GM12878 (cell line): ENCODE data around the gene DCLK2. TPM values are rescaled to one million over a fixed set of nuclear protein-coding genes. Genes with fewer than 3 reads are reported as not detected.

Experiments
- ATAC-seq: fragments of 200-7000 bp; cut with Tn5 transposase; 3 replicates; pipeline ENCODE4 v1.9.1; 2020; ENCODE audit warnings: mild to moderate bottlenecking, moderate library complexity
- BruUV-seq: library from RNA; stranded (reverse); fragments of 400-500 nt; replicated peaks from 2 replicates; lab custom pipeline; 2021; lab: Mats Ljungman, UMichigan
- CTCF ChIA-PET: fragments of 300-600 bp; sonication (Branson Sonifier 250); formaldehyde crosslinking; extraction: SDS; loops from one replicate; lab custom pipeline; 2021; ENCODE audit warnings: inconsistent platforms; lab: Yijun Ruan, JAX
- POLR2A ChIA-PET: fragments of 350-600 bp; formaldehyde crosslinking; extraction: SDS; loops from one replicate; lab custom pipeline; 2021; ENCODE audit warnings: inconsistent platforms; lab: Charles Lee
- RAD21 ChIA-PET: fragments of 300-600 bp; sonication (Branson Sonifier 250); formaldehyde crosslinking; loops from one replicate; lab custom pipeline; 2023; ENCODE audit warnings: antibody characterized with exemption; ENCODE audit not compliant: unreplicated experiment; lab: Charles Lee
- SMC1A ChIA-PET: fragments of 300-600 bp; sonication (Branson Sonifier 250); formaldehyde crosslinking; loops from one replicate; lab custom pipeline; 2023; ENCODE audit not compliant: unreplicated experiment, uncharacterized antibody; lab: Charles Lee
- DNase-seq: peaks from one replicate; pipeline ENCODE4 v3.0.0-alpha.2; 2011; ENCODE audit warnings: low read depth, low spot score
- FAIRE-seq: peaks from 3 replicates; lab custom pipeline; 2011; peaks lifted over from hg19 to GRCh38; lab: Jason Lieb, UNC
- H2AFZ ChIP-seq: 2 replicates; pipeline ENCODE4 v1.6.0; 2011; ENCODE audit warnings: low read depth, low read length, control low read depth; ENCODE audit not compliant: control insufficient read depth
- H3K27ac ChIP-seq: 2 replicates; pipeline ENCODE4 v1.5.1; 2011; ENCODE audit warnings: control low read depth; ENCODE audit not compliant: control insufficient read depth, insufficient read depth
- H3K27me3 ChIP-seq, 2 experiments: replicated peaks in 1 of 2; 2 replicates each; pipeline versions ENCODE4 v1.6.0 to v1.6.1; 2011; ENCODE audit warnings: low read length in 1 of 2; ENCODE audit not compliant: control insufficient read depth in 2 of 2, insufficient read depth in 2 of 2
- H3K36me3 ChIP-seq, 2 experiments: 2 replicates each; pipeline ENCODE4 v1.5.1; 2011; ENCODE audit warnings: low read length in 1 of 2; ENCODE audit not compliant: control insufficient read depth in 2 of 2, insufficient read depth in 2 of 2
- H3K4me1 ChIP-seq: 2 replicates; pipeline ENCODE4 v1.6.1; 2011; ENCODE audit warnings: mild to moderate bottlenecking, low read length, moderate library complexity, mixed read lengths; ENCODE audit not compliant: control insufficient read depth, insufficient read depth
- H3K4me2 ChIP-seq: 2 replicates; pipeline ENCODE4 v1.6.0; 2011; ENCODE audit warnings: control low read depth; ENCODE audit not compliant: control insufficient read depth, insufficient read depth
- H3K4me3 ChIP-seq: fragments of 200-600 bp; sonication (generic); 2 replicates; pipeline ENCODE4 v1.5.1; 2016
- H3K79me2 ChIP-seq: 2 replicates; pipeline ENCODE4 v1.6.0; 2011; ENCODE audit warnings: low read length; ENCODE audit not compliant: control insufficient read depth, insufficient read depth
- H3K9ac ChIP-seq: 2 replicates; pipeline ENCODE4 v1.8.0; 2011; ENCODE audit warnings: low read length, control low read depth, mixed read lengths; ENCODE audit not compliant: control insufficient read depth, insufficient read depth
- H3K9me3 ChIP-seq: replicated peaks from 3 replicates; pipeline ENCODE4 v1.5.1; 2011; ENCODE audit warnings: mild to moderate bottlenecking, low read length; ENCODE audit not compliant: control insufficient read depth, insufficient read depth
- H4K20me1 ChIP-seq: 2 replicates; pipeline ENCODE4 v1.6.0; 2011; ENCODE audit not compliant: control insufficient read depth, insufficient read depth
- ATF2 ChIP-seq: IDR thresholded peaks from 2 replicates; pipeline ENCODE4 v1.6.1; 2012; ENCODE audit warnings: low read length, inconsistent platforms
- DPF2 ChIP-seq: fragments of 450-650 bp; IDR thresholded peaks from 2 replicates; pipeline ENCODE4 v1.6.1; 2017; ENCODE audit warnings: mild to moderate bottlenecking
- ETV6 ChIP-seq, 2 experiments: fragments of 450-650 bp in 1 of 2; IDR thresholded peaks in 1 of 2; conservative IDR thresholded peaks in 1 of 2; 2 replicates each; pipeline ENCODE4 v1.6.1; 2014; ENCODE audit warnings: antibody characterized with exemption in 1 of 2, borderline replicate concordance in 1 of 2, low read depth in 1 of 2, mild to moderate bottlenecking in 1 of 2, moderate library complexity in 1 of 2
- MEF2B ChIP-seq: fragments of 450-650 bp; IDR thresholded peaks from 2 replicates; pipeline ENCODE4 v1.6.1; 2018; ENCODE audit warnings: mild to moderate bottlenecking, moderate library complexity; ENCODE audit not compliant: partially characterized antibody, poor library complexity, severe bottlenecking
- MLLT1 ChIP-seq: fragments of 450-650 bp; IDR thresholded peaks from 2 replicates; pipeline ENCODE4 v1.6.1; 2016; ENCODE audit warnings: mild to moderate bottlenecking
- PKNOX1 ChIP-seq: fragments of 450-650 bp; IDR thresholded peaks from 2 replicates; pipeline ENCODE4 v1.6.1; 2016; ENCODE audit warnings: mild to moderate bottlenecking
- RAD21 ChIP-seq: IDR thresholded peaks from 2 replicates; pipeline ENCODE4 v1.6.1; 2011; ENCODE audit warnings: mild to moderate bottlenecking, low read depth, low read length, moderate library complexity; ENCODE audit not compliant: insufficient read depth
- RBBP5 ChIP-seq: fragments of 200-600 bp; sonication (generic); conservative IDR thresholded peaks from 2 replicates; pipeline ENCODE4 v1.6.1; 2016
- RFX5 ChIP-seq: IDR thresholded peaks from 2 replicates; pipeline ENCODE4 v1.6.1; 2011; ENCODE audit warnings: low read depth, low read length, improper control_type of control experiment
- SMC3 ChIP-seq: IDR thresholded peaks from 2 replicates; pipeline ENCODE4 v1.6.1; 2011; ENCODE audit warnings: low read length, improper control_type of control experiment, borderline replicate concordance
- TARDBP ChIP-seq: IDR thresholded peaks from 2 replicates; pipeline ENCODE4 v1.6.1; 2016; ENCODE audit warnings: borderline replicate concordance
- TCF12 ChIP-seq: IDR thresholded peaks from 2 replicates; pipeline ENCODE4 v1.6.1; 2011; ENCODE audit warnings: low read depth, mild to moderate bottlenecking, low read length
- WGBS: methylation state at CpG from one replicate; pipeline ENCODE4 v1.1.6; 2016; ENCODE audit warnings: low lambda C conversion rate; ENCODE audit not compliant: insufficient replicate concordance, insufficient coverage; ENCODE audit errors: missing lambda C conversion rate; 5-methylcytosine and 5-hydroxymethylcytosine counted together
- in situ Hi-C: fragments of 300-500 bp; cut with MboI; formaldehyde crosslinking; loops from 9 replicates; pipeline ENCODE4 v1.14.3; 2018; ENCODE audit warnings: mixed read lengths
- intact Hi-C: fragments of 100-400 bp; cut with micrococcal nuclease; formaldehyde crosslinking; loops from one replicate; pipeline ENCODE4 v1.14.2; 2022; ENCODE audit not compliant: unreplicated experiment
- polyA plus RNA-seq, 11 experiments: library from polyadenylated mRNA; depleted of rRNA in 4 of 11; unstranded in 6 of 11; stranded (reverse) in 5 of 11; fragments of >200 nt; fragmentation: Nextera tagmentation in 4 of 11; fragmentation: Illumina TruSeq in 1 of 11; extraction: Ambion mirVana in 4 of 11; extraction: Trizol in 1 of 11; gene quantifications; 1 replicate in 1 of 11; 2 replicates in 10 of 11; pipeline versions ENCODE4 v1.2.1 to v1.2.3, GENCODE V29; 2011 to 2016; ENCODE audit warnings: inconsistent platforms in 2 of 11, missing spikeins in 2 of 11, low read depth in 1 of 11
- total RNA-seq, 4 experiments: library from RNA; depleted of rRNA in 3 of 4; stranded (reverse); fragments of >200 nt in 3 of 4; fragmentation: Illumina TruSeq in 1 of 4; extraction: Trizol in 1 of 4; gene quantifications; 2 replicates each; pipeline versions ENCODE4 v1.2.1 to v1.2.3, GENCODE V29; 2013 to 2021

The DCLK2 gene
- total and polyA plus RNA-seq, 10 of the 15 experiments (the other 5 are each of a cell fraction or from before 2014, with no cell fraction given), result not detected

- DNase-seq (no peak), ATAC-seq (no peak), FAIRE-seq (no peak)
- no peaks in the 10 kb centered on the region for H3K27me3 ChIP-seq
- H3K9me3 ChIP-seq, result no peaks in the 10 kb centered on the region
- no TSS peak for BruUV-seq
- no peak overlapping the region for H3K4me3 ChIP-seq
- ChIA-PET POLR2A (no interaction called here), RAD21 (no interaction called here), CTCF (interaction anchor here (0.7 kb wide), 2 partner anchors 77 to 511 kb away, joined by 3 read pairs; no protein-coding TSS in a partner anchor), SMC1A (interaction anchor here (0.7 kb wide), 1 partner anchor 17 kb away, joined by 3 read pairs; no protein-coding TSS in a partner anchor)
- TF ChIP-seq RFX5 (no peak), ATF2 (no peak)
- no peak overlapping the region for H3K27ac ChIP-seq
- no peak overlapping the region for H3K4me2 ChIP-seq
- WGBS, result 98% methylated on average over 3 of the region's 3 CpGs
- no peak overlapping the region for H2AFZ ChIP-seq
- H3K36me3 ChIP-seq, result no peaks in the 10 kb centered on the region; a peak in 1 of 4 replicates
- H3K9ac ChIP-seq, result no peak overlapping the region
- intact Hi-C loops, result loop anchor here (10.0 kb wide), 1 partner anchor 305 kb away; no protein-coding TSS in a partner anchor
- no peaks in the 10 kb centered on the region for H3K4me1 ChIP-seq
- H4K20me1 ChIP-seq, result no peaks in the 10 kb centered on the region
- in situ Hi-C loops, result no loop called here
- no peaks in the 10 kb centered on the region for H3K79me2 ChIP-seq
These were observed 211.6 kb downstream of the DCLK2 start for GRCh38 chr4:150289881-150290280.

- Histone ChIP-seq H3K27me3 (no peaks in the 10 kb centered on the region), H3K27ac (no peak overlapping the region), H2AFZ (no peak overlapping the region), H3K9me3 (no peaks in the 10 kb centered on the region), H3K36me3 (no peaks in the 10 kb centered on the region), H3K4me3 (no peak overlapping the region), H3K4me2 (no peak overlapping the region), H3K4me1 (no peaks in the 10 kb centered on the region), H3K9ac (no peak overlapping the region), H4K20me1 (no peaks in the 10 kb centered on the region), H3K79me2 (no peaks in the 10 kb centered on the region)
- ATAC-seq, result peak; percentile 75
- POLR2A ChIA-PET, result interaction anchor here (0.7 kb wide), 1 partner anchor 79 kb away, joined by 3 read pairs; no protein-coding TSS in a partner anchor
- DNase-seq, result peak; percentile 8
- in situ Hi-C loops, result loop anchor here (5.0 kb wide), 1 partner anchor 574 kb away; no protein-coding TSS in a partner anchor
- WGBS, result 96% methylated on average over 1 of the region's 1 CpG
- RAD21 ChIA-PET, result interaction anchor here (0.7 to 1.6 kb wide), 4 partner anchors 296 to 571 kb away, joined by 3 to 16 read pairs (median 4); no protein-coding TSS in a partner anchor
- intact Hi-C loops, result loop anchor here (1.0 to 10.0 kb wide), 2 partner anchors 297 to 569 kb away; no protein-coding TSS in a partner anchor
- FAIRE-seq, result peak; percentile 64
- no TSS peak for BruUV-seq
- CTCF ChIA-PET, result interaction anchor here (0.6 to 9.5 kb wide), 20 partner anchors 9 to 674 kb away, joined by 3 to 107 read pairs (median 4); no protein-coding TSS in a partner anchor
- SMC1A ChIA-PET, result interaction anchor here (0.7 to 4.3 kb wide), 6 partner anchors 11 to 601 kb away, joined by 3 to 47 read pairs (median 5); no protein-coding TSS in a partner anchor
- TF ChIP-seq ETV6 (conservative IDR thresholded peaks at IDR 0.05 in 1 of 2, IDR thresholded peaks at IDR 0.05 in 1 of 2; ENCODE audit: borderline replicate concordance in 1 of 2, low read depth in 1 of 2) (no peak), SMC3 (peak; percentile 73), DPF2 (no peak), MLLT1 (no peak), TARDBP (no peak), MEF2B (no peak), RAD21 (peak; percentile 84), TCF12 (no peak), PKNOX1 (no peak), RBBP5 (no peak)
These were observed 219.7 kb downstream of the DCLK2 start for GRCh38 chr4:150297861-150298474.
